Spleen (tissue), 7 donors: ENCODE measurements around the gene ADORA3.

Experiments
- POLR2A ChIP-seq, 3 donors: fragments of 450-650 bp; IDR thresholded peaks; one replicate each; pipeline ENCODE4 v1.5.1; 2017; ENCODE audit warnings: antibody characterized with exemption in 3 of 3, mild to moderate bottlenecking in 1 of 3
- TF ChIP-seq, protein P1 (sequence below), 11 experiments: fragments of 200-600 bp in 7 of 11; fragments of 450-650 bp in 4 of 11; sonication (generic) in 4 of 11; IDR thresholded peaks in 8 of 11; conservative IDR thresholded peaks in 3 of 11; 1 replicate in 7 of 11; 2 replicates in 4 of 11; pipeline versions ENCODE4 v1.4.0 to v1.8.0; 2016 to 2021; ENCODE audit warnings: antibody characterized with exemption in 11 of 11, inconsistent platforms in 4 of 11, mild to moderate bottlenecking in 1 of 11
- donor health status: DM: no; HTN: no; CAD: no; lungs with moderate emphysema.
- donor health status: DM: no; HTN: no; CAD: no.
- donor health status: DM: no; HTN: no; CAD: no.

- TF ChIP-seq, protein P1, sequence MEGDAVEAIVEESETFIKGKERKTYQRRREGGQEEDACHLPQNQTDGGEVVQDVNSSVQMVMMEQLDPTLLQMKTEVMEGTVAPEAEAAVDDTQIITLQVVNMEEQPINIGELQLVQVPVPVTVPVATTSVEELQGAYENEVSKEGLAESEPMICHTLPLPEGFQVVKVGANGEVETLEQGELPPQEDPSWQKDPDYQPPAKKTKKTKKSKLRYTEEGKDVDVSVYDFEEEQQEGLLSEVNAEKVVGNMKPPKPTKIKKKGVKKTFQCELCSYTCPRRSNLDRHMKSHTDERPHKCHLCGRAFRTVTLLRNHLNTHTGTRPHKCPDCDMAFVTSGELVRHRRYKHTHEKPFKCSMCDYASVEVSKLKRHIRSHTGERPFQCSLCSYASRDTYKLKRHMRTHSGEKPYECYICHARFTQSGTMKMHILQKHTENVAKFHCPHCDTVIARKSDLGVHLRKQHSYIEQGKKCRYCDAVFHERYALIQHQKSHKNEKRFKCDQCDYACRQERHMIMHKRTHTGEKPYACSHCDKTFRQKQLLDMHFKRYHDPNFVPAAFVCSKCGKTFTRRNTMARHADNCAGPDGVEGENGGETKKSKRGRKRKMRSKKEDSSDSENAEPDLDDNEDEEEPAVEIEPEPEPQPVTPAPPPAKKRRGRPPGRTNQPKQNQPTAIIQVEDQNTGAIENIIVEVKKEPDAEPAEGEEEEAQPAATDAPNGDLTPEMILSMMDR (IDR thresholded peaks at IDR 0.05 in 8 of 11, conservative IDR thresholded peaks at IDR 0.05 in 3 of 11) = no peak
- no peak for TF ChIP-seq POLR2A (IDR thresholded peaks at IDR 0.05)
Observed at GRCh38 chr1:111486431-111486830, 17.0 kb downstream of the ADORA3 start.
